Bronchial epithelial cell (primary cell): ENCODE results near the gene IFI44. TPM values are rescaled to one million over a fixed set of nuclear protein-coding genes. Genes with fewer than 3 reads are reported as not detected.
A peak's percentile ranks its signal among the peaks of the same experiment; 100 is the strongest.

Experiments used
- DNase-seq: peaks from one replicate; pipeline ENCODE4 v3.0.0-alpha.2; 2010; ENCODE audit warnings: low read depth
- FAIRE-seq: peaks from 2 replicates; lab custom pipeline; 2011; peaks lifted over from hg19 to GRCh38; lab: Jason Lieb, UNC
- H3K27me3 ChIP-seq: 2 replicates; pipeline ENCODE4 v1.5.1; 2011; ENCODE audit warnings: low read length; ENCODE audit not compliant: control insufficient read depth, insufficient read depth
- H3K36me3 ChIP-seq: 2 replicates; pipeline ENCODE4 v1.5.1; 2011; ENCODE audit warnings: low read length; ENCODE audit not compliant: control insufficient read depth, insufficient read depth
- H3K4me3 ChIP-seq: 2 replicates; pipeline ENCODE4 v1.5.1; 2011; ENCODE audit warnings: mild to moderate bottlenecking, low read depth, low read length, control low read depth
- CTCF ChIP-seq: IDR thresholded peaks from 2 replicates; pipeline ENCODE4 v1.5.1; 2011; ENCODE audit warnings: mild to moderate bottlenecking, moderate library complexity, low read length, control low read depth, inconsistent platforms; ENCODE audit not compliant: insufficient read depth, severe bottlenecking
- total RNA-seq: library from RNA; depleted of rRNA; stranded (reverse); fragments of >200 nt; gene quantifications from 2 replicates; pipeline ENCODE4 v1.2.1, GENCODE V29; 2014

The IFI44 gene
- total RNA-seq, 1 donor from 2014 or later: 0.26 TPM

- DNase-seq: peak; percentile 38
- peak; percentile 35 for TF ChIP-seq CTCF
- FAIRE-seq: no peak
These were observed 42.2 kb upstream of the IFI44 start for GRCh38 chr1:78607334-78607927.

GRCh38 chr1:78607944-78608343, 41.7 kb upstream of the IFI44 start:
- TF ChIP-seq CTCF: no peak
- H3K36me3 ChIP-seq: no peaks in the 10 kb centered on the region
- H3K27me3 ChIP-seq: no peaks in the 10 kb centered on the region
- H3K4me3 ChIP-seq: no peak overlapping the region
- FAIRE-seq (no peak), DNase-seq (no peak)

More at GRCh38 chr1:78607334-78607927, 42.2 kb upstream of the IFI44 start:
- no peaks in the 10 kb centered on the region for H3K36me3 ChIP-seq
- H3K4me3 ChIP-seq: no peak overlapping the region
- no peaks in the 10 kb centered on the region for H3K27me3 ChIP-seq

DNA sequence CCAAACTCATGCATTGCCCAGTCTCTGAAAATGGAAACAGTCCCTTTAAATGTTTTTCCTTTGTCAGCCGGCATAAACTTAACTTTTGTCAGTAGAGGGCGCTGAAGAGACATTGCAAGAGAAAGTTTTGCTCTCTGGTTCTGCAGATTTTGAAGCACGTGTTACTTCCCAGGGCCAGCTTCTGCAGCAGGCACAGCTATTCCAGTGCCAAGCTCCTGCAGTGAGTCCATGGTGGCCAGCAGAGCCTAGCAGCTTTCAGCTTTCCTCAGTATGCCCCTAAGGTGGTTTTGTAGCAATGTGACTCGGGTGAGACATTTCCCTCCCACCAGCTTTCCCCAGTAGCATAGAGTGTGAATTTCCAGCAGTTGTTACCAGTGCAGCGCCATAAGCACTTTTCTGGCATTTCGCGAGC, 32.0 kb upstream of the IFI44 start:
- Histone ChIP-seq H3K27me3 (no peaks in the 10 kb centered on the region), H3K4me3 (no peak overlapping the region), H3K36me3 (no peaks in the 10 kb centered on the region)
- peak; percentile 78 for TF ChIP-seq CTCF
- peak; percentile 73 for DNase-seq
- FAIRE-seq: peak; percentile 58

- no peak for FAIRE-seq
- H3K4me3 ChIP-seq: no peak overlapping the region
- no peak for TF ChIP-seq CTCF
- no peaks in the 10 kb centered on the region for H3K36me3 ChIP-seq
- no peak for DNase-seq
- H3K27me3 ChIP-seq: no peaks in the 10 kb centered on the region
These were observed 30.6 kb upstream of the IFI44 start for GRCh38 chr1:78619032-78619431.

GRCh38 chr1:78619446-78619802, 30.2 kb upstream of the IFI44 start:
- H3K27me3 ChIP-seq: no peaks in the 10 kb centered on the region
- FAIRE-seq (no peak), DNase-seq (no peak)
- TF ChIP-seq CTCF: no peak
- H3K4me3 ChIP-seq: no peak overlapping the region
- no peaks in the 10 kb centered on the region for H3K36me3 ChIP-seq
